ENCODE measurements around the gene AHCTF1. TPM values are rescaled to one million over a fixed set of nuclear protein-coding genes. Genes with fewer than 3 reads are reported as not detected.

Gene AHCTF1
- total and polyA plus RNA-seq, 2 of the 8 experiments (the other 6 are each of a cell fraction or from before 2014, with no cell fraction given) = 7.9 to 44.5 TPM

DNA sequence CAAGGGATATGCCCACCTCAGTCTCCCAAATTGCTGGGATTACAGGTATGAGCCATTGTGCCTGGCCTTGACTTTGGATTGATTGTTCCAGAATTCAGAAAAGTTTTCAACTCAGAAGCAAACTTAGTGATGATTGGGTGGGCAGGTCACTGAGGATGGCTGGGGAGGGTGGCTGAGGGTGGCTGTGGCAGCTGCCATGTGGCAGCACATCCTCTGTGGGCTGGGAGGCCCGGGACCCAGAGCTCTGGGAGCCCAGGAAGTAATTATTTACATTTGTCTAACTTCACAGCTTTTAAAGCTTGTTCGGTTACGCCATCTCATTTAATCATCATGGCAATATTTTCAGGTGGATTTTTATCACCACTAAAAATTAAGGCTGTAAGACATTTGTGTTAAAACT, 131.4 kb downstream of the AHCTF1 start:
- H3K36me3 ChIP-seq (ENCODE audit: control insufficient read depth in 2 of 4, insufficient read depth in 4 of 4, low read length in 3 of 4) = no peaks in the 10 kb centered on the region
- no peaks in the 10 kb centered on the region for H3K23me2 ChIP-seq (ENCODE audit: low read depth, low read length)
- H2AK5ac ChIP-seq (ENCODE audit: low read depth, low read length) = no peak overlapping the region
- peaks cover 0 to 8% (median 6%) of the 10 kb centered on the region in 4 experiments; a peak in 6 of 7 replicates for H3K4me1 ChIP-seq (replicated peaks in 1 of 4; ENCODE audit: control insufficient read depth in 3 of 4, insufficient read depth in 4 of 4, low read length in 3 of 4)
- no peak overlapping the region for H3K23ac ChIP-seq (ENCODE audit: insufficient read length)
- no peak overlapping the region for H4K8ac ChIP-seq (ENCODE audit: extremely low read depth, insufficient read depth, low read length)
- H3K27me3 ChIP-seq (replicated peaks in 1 of 4; ENCODE audit: control insufficient read depth in 3 of 4, extremely low read depth in 1 of 4, insufficient read depth in 3 of 4, low read length in 3 of 4) = no peaks in the 10 kb centered on the region
- H3K9ac ChIP-seq (replicated peaks in 1 of 4; ENCODE audit: extremely low read depth in 1 of 4, low read depth in 3 of 4, low read length in 3 of 4) = no peak overlapping the region
- no peaks in the 10 kb centered on the region for H3K79me2 ChIP-seq (ENCODE audit: control insufficient read depth in 1 of 2, insufficient read depth in 2 of 2, low read length in 2 of 2)
- H2BK15ac ChIP-seq (ENCODE audit: low read length) = no peak overlapping the region
- ChIA-PET CTCF (ENCODE audit: partially characterized antibody) (interaction anchor here (0.7 to 1.5 kb wide), 3 partner anchors 9 to 16 kb away, joined by 3 to 4 read pairs (median 3); no protein-coding TSS in a partner anchor), POLR2A (ENCODE audit: partially characterized antibody) (interaction anchor here (1.1 kb wide), 1 partner anchor 10 kb away, joined by 3 read pairs; no protein-coding TSS in a partner anchor)
- no peak overlapping the region for H2BK120ac ChIP-seq (replicated peaks; ENCODE audit: low read depth, low read length)
- no peaks in the 10 kb centered on the region for H4K20me1 ChIP-seq (replicated peaks in 1 of 2; ENCODE audit: control insufficient read depth in 1 of 2, insufficient read depth in 2 of 2, low read length in 2 of 2)
- no peak overlapping the region for H2BK12ac ChIP-seq (ENCODE audit: low read depth, low read length)
- H4K91ac ChIP-seq (replicated peaks; ENCODE audit: insufficient read length, low read length) = no peak overlapping the region
- no peak overlapping the region for H3K56ac ChIP-seq (replicated peaks; ENCODE audit: insufficient read length, low read depth, low read length)
- no peak overlapping the region for H2BK5ac ChIP-seq (ENCODE audit: low read depth, low read length)
- FAIRE-seq (no peak), DNase-seq (ENCODE audit: low read depth in 1 of 2, low spot score in 2 of 2) (no peak)
- 84% methylated on average over 3 of the region's 3 CpGs; no CpG with 5 or more reads in 1 of the 2 experiments for WGBS, 2 experiments (ENCODE audit: extremely low coverage in 1 of 2, insufficient coverage in 1 of 2, insufficient read length in 1 of 2, insufficient replicate concordance in 2 of 2, low coverage in 1 of 2, low lambda C conversion rate in 2 of 2, missing lambda C conversion rate in 1 of 2)
- no peaks in the 10 kb centered on the region for H3K9me3 ChIP-seq (ENCODE audit: insufficient read depth in 2 of 2, low read depth in 1 of 2, low read length in 1 of 2)
- H3K4me2 ChIP-seq (ENCODE audit: insufficient read depth in 1 of 2, low read depth in 2 of 2, low read length in 2 of 2) = no peak overlapping the region
- H3K4me3 ChIP-seq (ENCODE audit: extremely low read depth in 1 of 4, insufficient read depth in 2 of 4, low read depth in 3 of 4, low read length in 4 of 4) = no peak overlapping the region
- no peak overlapping the region for H4K5ac ChIP-seq (ENCODE audit: insufficient read length, low read depth, low read length)
- no peak overlapping the region for H3K4ac ChIP-seq (replicated peaks; ENCODE audit: insufficient read length, low read depth, low read length)
- no peaks in the 10 kb centered on the region for H3K79me1 ChIP-seq (ENCODE audit: low read depth, low read length)
- no peak overlapping the region for H2BK20ac ChIP-seq (ENCODE audit: low read length)
- H3K18ac ChIP-seq (ENCODE audit: extremely low read depth, low read length) = no peak overlapping the region
- no peak overlapping the region for H2AFZ ChIP-seq (ENCODE audit: low read length)
- H3K14ac ChIP-seq (ENCODE audit: insufficient read length) = no peak overlapping the region
- H3K27ac ChIP-seq (ENCODE audit: low read depth, low read length) = no peak overlapping the region
- no peak for TF ChIP-seq BCL11A (IDR thresholded peaks at IDR 0.05; ENCODE audit: low read depth in 2 of 2, low read length in 2 of 2)
- TF ChIP-seq TBP (IDR thresholded peaks at IDR 0.05; ENCODE audit: low read depth, low read length) = no peak
- TF ChIP-seq KDM4A (IDR thresholded peaks at IDR 0.05; ENCODE audit: low read depth, low read length, severe bottlenecking) = no peak
- no peak for TF ChIP-seq SIRT6 (IDR thresholded peaks at IDR 0.05; ENCODE audit: low read length)
- TF ChIP-seq BRCA1 (IDR thresholded peaks at IDR 0.05; ENCODE audit: low read depth, low read length) = no peak
- TF ChIP-seq SAP30 (IDR thresholded peaks at IDR 0.05; ENCODE audit: insufficient read depth, insufficient replicate concordance, low read length) = no peak
- TF ChIP-seq SRF (IDR thresholded peaks at IDR 0.05; ENCODE audit: low read depth, low read length) = no peak
- TF ChIP-seq CHD1 (IDR thresholded peaks at IDR 0.05; ENCODE audit: low read depth, low read length) = no peak
- TF ChIP-seq, protein P1, sequence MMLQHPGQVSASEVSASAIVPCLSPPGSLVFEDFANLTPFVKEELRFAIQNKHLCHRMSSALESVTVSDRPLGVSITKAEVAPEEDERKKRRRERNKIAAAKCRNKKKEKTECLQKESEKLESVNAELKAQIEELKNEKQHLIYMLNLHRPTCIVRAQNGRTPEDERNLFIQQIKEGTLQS (IDR thresholded peaks at IDR 0.05; ENCODE audit: insufficient read depth, low read depth, low read length) = no peak
- no peak for TF ChIP-seq TEAD4 (IDR thresholded peaks at IDR 0.05; ENCODE audit: low read depth, low read length)
- TF ChIP-seq, protein P2, sequence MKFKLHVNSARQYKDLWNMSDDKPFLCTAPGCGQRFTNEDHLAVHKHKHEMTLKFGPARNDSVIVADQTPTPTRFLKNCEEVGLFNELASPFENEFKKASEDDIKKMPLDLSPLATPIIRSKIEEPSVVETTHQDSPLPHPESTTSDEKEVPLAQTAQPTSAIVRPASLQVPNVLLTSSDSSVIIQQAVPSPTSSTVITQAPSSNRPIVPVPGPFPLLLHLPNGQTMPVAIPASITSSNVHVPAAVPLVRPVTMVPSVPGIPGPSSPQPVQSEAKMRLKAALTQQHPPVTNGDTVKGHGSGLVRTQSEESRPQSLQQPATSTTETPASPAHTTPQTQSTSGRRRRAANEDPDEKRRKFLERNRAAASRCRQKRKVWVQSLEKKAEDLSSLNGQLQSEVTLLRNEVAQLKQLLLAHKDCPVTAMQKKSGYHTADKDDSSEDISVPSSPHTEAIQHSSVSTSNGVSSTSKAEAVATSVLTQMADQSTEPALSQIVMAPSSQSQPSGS (IDR thresholded peaks at IDR 0.05; ENCODE audit: low read length) = no peak
- TF ChIP-seq TAF7 (optimal IDR thresholded peaks at IDR 0.05; ENCODE audit: borderline replicate concordance, low read depth, low read length) = no peak
